Neural cell (in vitro differentiated cells): ENCODE results near the gene PTCH1. TPM values are rescaled to one million over a fixed set of nuclear protein-coding genes. Genes with fewer than 3 reads are reported as not detected.

Source experiments
- H2AFZ ChIP-seq: fragments of 200-600, 300-800 bp; sonication (generic), shearing (Covaris generic); 2 replicates; pipeline ENCODE4 v1.6.0; 2014; ENCODE audit warnings: low read depth, mild to moderate bottlenecking, antibody characterized with exemption, low read length, moderate library complexity
- H3F3A ChIP-seq: fragments of 200-600 bp; shearing (Covaris generic); 2 replicates; pipeline ENCODE4 v1.6.1; 2016; ENCODE audit warnings: mild to moderate bottlenecking, moderate library complexity, mixed read lengths, antibody characterized with exemption, low read length; ENCODE audit not compliant: insufficient read depth, poor library complexity, severe bottlenecking
- H3K27ac ChIP-seq: fragments of 200-600, 300-800 bp; sonication (generic), shearing (Covaris generic); 2 replicates; pipeline ENCODE4 v1.5.1; 2014; ENCODE audit warnings: mild to moderate bottlenecking, low read length, moderate library complexity
- H3K27me3 ChIP-seq: fragments of 300-800, 200-600 bp; sonication (generic), shearing (Covaris generic); 2 replicates; pipeline ENCODE4 v1.6.0; 2014; ENCODE audit warnings: mild to moderate bottlenecking, low read depth, low read length, moderate library complexity; ENCODE audit not compliant: insufficient read depth
- H3K36me3 ChIP-seq: fragments of 300-800, 200-600 bp; sonication (generic), shearing (Covaris generic); 2 replicates; pipeline ENCODE4 v1.5.1; 2014; ENCODE audit warnings: mild to moderate bottlenecking, antibody characterized with exemption, low read length, moderate library complexity; ENCODE audit not compliant: insufficient read depth
- H3K4me2 ChIP-seq: fragments of 300-800, 200-600 bp; sonication (generic), shearing (Covaris generic); 2 replicates; pipeline ENCODE4 v1.6.0; 2014; ENCODE audit warnings: mild to moderate bottlenecking, low read length
- H3K4me3 ChIP-seq: fragments of 300-800, 200-600 bp; sonication (generic), shearing (Covaris generic); 2 replicates; pipeline ENCODE4 v1.5.1; 2014; ENCODE audit warnings: mild to moderate bottlenecking, low read length, moderate library complexity
- H3K79me2 ChIP-seq: fragments of 200-600 bp; shearing (Covaris generic); replicated peaks from 2 replicates; pipeline ENCODE4 v1.6.0; 2014; ENCODE audit warnings: mild to moderate bottlenecking, low read length, moderate library complexity; ENCODE audit not compliant: insufficient read depth
- H3K9ac ChIP-seq: fragments of 300-800, 200-600 bp; sonication (generic), shearing (Covaris generic); 2 replicates; pipeline ENCODE4 v1.6.1; 2016; ENCODE audit warnings: mild to moderate bottlenecking, low read length, mixed read lengths
- H3K9me2 ChIP-seq: fragments of 200-600 bp; shearing (Covaris generic); 2 replicates; pipeline ENCODE4 v1.6.1; 2016; ENCODE audit warnings: mild to moderate bottlenecking, low read length, mixed read lengths; ENCODE audit not compliant: insufficient read depth
- H3K9me3 ChIP-seq: fragments of 200-600, 300-800 bp; sonication (generic), shearing (Covaris generic); 2 replicates; pipeline ENCODE4 v1.6.1; 2016; ENCODE audit warnings: mild to moderate bottlenecking, mixed run types, low read length, moderate library complexity, mixed read lengths
- H4K20me1 ChIP-seq: fragments of 200-600 bp; shearing (Covaris generic); 2 replicates; pipeline ENCODE4 v1.6.1; 2016; ENCODE audit warnings: mild to moderate bottlenecking, mixed run types; ENCODE audit not compliant: insufficient read depth
- EP300 ChIP-seq: fragments of 450-650 bp; conservative IDR thresholded peaks from 2 replicates; pipeline ENCODE4 v1.6.1; 2014; ENCODE audit warnings: antibody characterized with exemption, mild to moderate bottlenecking, moderate library complexity; ENCODE audit not compliant: poor library complexity, severe bottlenecking
- EZH2 ChIP-seq: fragments of 200-600, 300-800 bp; shearing (Covaris generic), sonication (generic); IDR thresholded peaks from 2 replicates; pipeline ENCODE4 v1.6.1; 2014; ENCODE audit warnings: antibody characterized with exemption, low read length, borderline replicate concordance, mild to moderate bottlenecking; ENCODE audit not compliant: insufficient read depth, poor library complexity, severe bottlenecking
- MXI1 ChIP-seq: fragments of 450-650 bp; conservative IDR thresholded peaks from 2 replicates; pipeline ENCODE4 v1.6.1; 2014; ENCODE audit warnings: antibody characterized with exemption, mild to moderate bottlenecking; ENCODE audit not compliant: poor library complexity, severe bottlenecking
- POLR2AphosphoS5 ChIP-seq: IDR thresholded peaks from 2 replicates; pipeline ENCODE4 v1.6.1; 2012
- RAD21 ChIP-seq: fragments of 450-650 bp; conservative IDR thresholded peaks from 2 replicates; pipeline ENCODE4 v1.6.1; 2014; ENCODE audit warnings: antibody characterized with exemption, mild to moderate bottlenecking, moderate library complexity
- REST ChIP-seq: IDR thresholded peaks from 2 replicates; pipeline ENCODE4 v1.6.1; 2012; ENCODE audit warnings: borderline replicate concordance
- SMC3 ChIP-seq: fragments of 450-650 bp; conservative IDR thresholded peaks from 2 replicates; pipeline ENCODE4 v1.6.1; 2014; ENCODE audit warnings: antibody characterized with exemption, mild to moderate bottlenecking, moderate library complexity; ENCODE audit not compliant: poor library complexity
- TAF1 ChIP-seq: IDR thresholded peaks from 2 replicates; pipeline ENCODE4 v1.6.1; 2012; ENCODE audit warnings: low read depth
- polyA plus RNA-seq: library from polyadenylated mRNA; depleted of rRNA; stranded (reverse); fragments of >200 nt; gene quantifications from 2 replicates; pipeline ENCODE4 v1.2.3, GENCODE V29; 2014
- TF ChIP-seq, protein P1 (sequence below): fragments of 450-650 bp; IDR thresholded peaks from 2 replicates; pipeline ENCODE4 v1.5.1; 2014; ENCODE audit warnings: antibody characterized with exemption, mild to moderate bottlenecking, moderate library complexity; ENCODE audit not compliant: poor library complexity, severe bottlenecking

The PTCH1 gene
- polyA plus RNA-seq, 1 donor from 2014 or later = 15.6 TPM

- Histone ChIP-seq H3K9me2 (no peaks in the 10 kb centered on the region), H3F3A (peaks cover 8% of the 10 kb centered on the region), H2AFZ (no peak overlapping the region), H3K9ac (no peak overlapping the region), H3K4me3 (no peak overlapping the region), H3K4me2 (no peak overlapping the region), H3K27me3 (no peaks in the 10 kb centered on the region), H3K79me2 (peaks cover 35% of the 10 kb centered on the region), H3K27ac (no peak overlapping the region), H3K9me3 (no peaks in the 10 kb centered on the region), H3K36me3 (peaks cover 18% of the 10 kb centered on the region), H4K20me1 (no peaks in the 10 kb centered on the region)
- TF ChIP-seq POLR2AphosphoS5 = no peak
- no peak for TF ChIP-seq REST
- TF ChIP-seq EP300 = no peak
- TF ChIP-seq, protein P1, sequence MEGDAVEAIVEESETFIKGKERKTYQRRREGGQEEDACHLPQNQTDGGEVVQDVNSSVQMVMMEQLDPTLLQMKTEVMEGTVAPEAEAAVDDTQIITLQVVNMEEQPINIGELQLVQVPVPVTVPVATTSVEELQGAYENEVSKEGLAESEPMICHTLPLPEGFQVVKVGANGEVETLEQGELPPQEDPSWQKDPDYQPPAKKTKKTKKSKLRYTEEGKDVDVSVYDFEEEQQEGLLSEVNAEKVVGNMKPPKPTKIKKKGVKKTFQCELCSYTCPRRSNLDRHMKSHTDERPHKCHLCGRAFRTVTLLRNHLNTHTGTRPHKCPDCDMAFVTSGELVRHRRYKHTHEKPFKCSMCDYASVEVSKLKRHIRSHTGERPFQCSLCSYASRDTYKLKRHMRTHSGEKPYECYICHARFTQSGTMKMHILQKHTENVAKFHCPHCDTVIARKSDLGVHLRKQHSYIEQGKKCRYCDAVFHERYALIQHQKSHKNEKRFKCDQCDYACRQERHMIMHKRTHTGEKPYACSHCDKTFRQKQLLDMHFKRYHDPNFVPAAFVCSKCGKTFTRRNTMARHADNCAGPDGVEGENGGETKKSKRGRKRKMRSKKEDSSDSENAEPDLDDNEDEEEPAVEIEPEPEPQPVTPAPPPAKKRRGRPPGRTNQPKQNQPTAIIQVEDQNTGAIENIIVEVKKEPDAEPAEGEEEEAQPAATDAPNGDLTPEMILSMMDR = no peak
- no peak for TF ChIP-seq MXI1
- no peak for TF ChIP-seq TAF1
- no peak for TF ChIP-seq SMC3
- no peak for TF ChIP-seq RAD21
- no peak for TF ChIP-seq EZH2
These were observed 37.4 kb downstream of the PTCH1 start for GRCh38 chr9:95479330-95479729.

DNA sequence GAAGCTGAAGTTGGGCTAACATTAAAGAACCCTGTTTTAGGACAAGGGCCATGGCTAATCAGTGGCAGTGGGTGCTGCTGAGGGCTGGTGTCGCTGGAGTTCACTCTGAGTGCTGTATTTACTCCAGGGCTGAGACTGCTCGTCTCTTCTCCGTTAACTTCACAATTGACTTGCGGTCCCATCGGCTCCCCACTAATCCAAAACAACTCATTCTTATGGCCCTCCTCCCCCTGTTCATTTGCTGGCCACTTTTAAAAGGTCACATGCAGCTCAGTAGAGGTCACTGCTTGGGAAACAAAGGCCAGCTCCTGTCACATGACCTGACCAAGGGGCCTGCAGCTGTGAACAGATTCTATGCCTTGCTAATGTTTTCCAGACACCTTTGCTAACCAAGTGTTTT, 38.4 kb downstream of the PTCH1 start:
- H3K27me3 ChIP-seq = no peaks in the 10 kb centered on the region
- H3K9ac ChIP-seq = no peak overlapping the region
- no peak overlapping the region for H3K27ac ChIP-seq
- TF ChIP-seq TAF1 (no peak), EP300 (no peak), RAD21 (no peak), MXI1 (no peak), SMC3 (no peak), EZH2 (no peak), REST (no peak), POLR2AphosphoS5 (no peak)
- TF ChIP-seq, protein P1 = no peak
- H3K9me2 ChIP-seq = no peaks in the 10 kb centered on the region
- no peak overlapping the region for H2AFZ ChIP-seq
- H3K36me3 ChIP-seq = peaks cover 18% of the 10 kb centered on the region
- H3F3A ChIP-seq = peaks cover 8% of the 10 kb centered on the region
- H3K4me3 ChIP-seq = no peak overlapping the region
- no peak overlapping the region for H3K4me2 ChIP-seq
- H3K9me3 ChIP-seq = no peaks in the 10 kb centered on the region
- no peaks in the 10 kb centered on the region for H4K20me1 ChIP-seq
- peaks cover 25% of the 10 kb centered on the region for H3K79me2 ChIP-seq
